Nephron (organoid): ENCODE measurements around the gene CSF1R.
A peak's percentile ranks its signal among the peaks of the same experiment; 100 is the strongest.

ENCODE experiments used
- H3K27ac Mint-ChIP-seq, 3 experiments: 2 replicates each; pipeline ENCODE4 v1.8.0; 2020; ENCODE audit warnings: mixed read lengths in 3 of 3, mild to moderate bottlenecking in 2 of 3, moderate library complexity in 1 of 3
- H3K27me3 Mint-ChIP-seq: 2 replicates; pipeline ENCODE4 v1.8.0; 2021; ENCODE audit warnings: low read depth, mild to moderate bottlenecking, moderate library complexity, mixed read lengths
- H3K36me3 Mint-ChIP-seq: 2 replicates; pipeline ENCODE4 v1.8.0; 2020; ENCODE audit warnings: low read depth, mixed read lengths
- H3K4me1 Mint-ChIP-seq: 2 replicates; pipeline ENCODE4 v1.8.0; 2020; ENCODE audit warnings: mixed read lengths
- H3K4me3 Mint-ChIP-seq, 3 experiments: 2 replicates each; pipeline ENCODE4 v1.8.0; 2020; ENCODE audit warnings: mild to moderate bottlenecking in 3 of 3, mixed read lengths in 3 of 3, moderate library complexity in 2 of 3
- H3K9me3 Mint-ChIP-seq: 2 replicates; pipeline ENCODE4 v1.8.0; 2020; ENCODE audit warnings: mixed read lengths
- CTCF ChIP-seq, 3 experiments: fragments of 200-600 bp; sonication (generic); IDR thresholded peaks; one replicate each; pipeline ENCODE4 v1.5.0; 2021; ENCODE audit warnings: antibody characterized with exemption in 3 of 3; ENCODE audit not compliant: unreplicated experiment in 3 of 3

The CSF1R gene

GRCh38 chr5:150043657-150044328 is 42.6 kb downstream of the CSF1R start:
- H3K4me3 Mint-ChIP-seq, result no peak overlapping the region
- peaks cover 32% of the 10 kb centered on the region for H3K4me1 Mint-ChIP-seq
- TF ChIP-seq CTCF (IDR thresholded peaks at IDR 0.05; ENCODE audit: unreplicated experiment in 3 of 3), result no peak
- H3K36me3 Mint-ChIP-seq, result peaks cover 59% of the 10 kb centered on the region
- no peaks in the 10 kb centered on the region for H3K9me3 Mint-ChIP-seq
- H3K27me3 Mint-ChIP-seq, result no peaks in the 10 kb centered on the region
- peak overlapping the region; percentile 56 to 87 (median 81) for H3K27ac Mint-ChIP-seq

GRCh38 chr5:150042459-150042858 is 43.9 kb downstream of the CSF1R start:
- Mint-ChIP-seq H3K9me3 (no peaks in the 10 kb centered on the region), H3K4me3 (no peak overlapping the region), H3K27ac (peak overlapping the region in 1 of 3 experiments; percentile 87), H3K27me3 (no peaks in the 10 kb centered on the region), H3K36me3 (peaks cover 69% of the 10 kb centered on the region), H3K4me1 (peaks cover 37% of the 10 kb centered on the region)
- TF ChIP-seq CTCF (IDR thresholded peaks at IDR 0.05; ENCODE audit: unreplicated experiment in 3 of 3), result no peak

GRCh38 chr5:150038547-150038946 is 47.8 kb downstream of the CSF1R start:
- Mint-ChIP-seq H3K4me1 (peaks cover 20% of the 10 kb centered on the region), H3K27ac (peak overlapping the region in 1 of 3 experiments; percentile 26), H3K27me3 (no peaks in the 10 kb centered on the region), H3K4me3 (no peak overlapping the region), H3K36me3 (peaks cover 74% of the 10 kb centered on the region), H3K9me3 (no peaks in the 10 kb centered on the region)
- no peak for TF ChIP-seq CTCF (IDR thresholded peaks at IDR 0.05; ENCODE audit: unreplicated experiment in 3 of 3)

GRCh38 chr5:150036513-150036912 is 49.8 kb downstream of the CSF1R start:
- peaks cover 6% of the 10 kb centered on the region for H3K4me1 Mint-ChIP-seq
- no peaks in the 10 kb centered on the region for H3K27me3 Mint-ChIP-seq
- no peak overlapping the region for H3K27ac Mint-ChIP-seq
- peaks cover 72% of the 10 kb centered on the region for H3K36me3 Mint-ChIP-seq
- no peaks in the 10 kb centered on the region for H3K9me3 Mint-ChIP-seq
- H3K4me3 Mint-ChIP-seq, result no peak overlapping the region
- no peak for TF ChIP-seq CTCF (IDR thresholded peaks at IDR 0.05; ENCODE audit: unreplicated experiment in 3 of 3)

DNA sequence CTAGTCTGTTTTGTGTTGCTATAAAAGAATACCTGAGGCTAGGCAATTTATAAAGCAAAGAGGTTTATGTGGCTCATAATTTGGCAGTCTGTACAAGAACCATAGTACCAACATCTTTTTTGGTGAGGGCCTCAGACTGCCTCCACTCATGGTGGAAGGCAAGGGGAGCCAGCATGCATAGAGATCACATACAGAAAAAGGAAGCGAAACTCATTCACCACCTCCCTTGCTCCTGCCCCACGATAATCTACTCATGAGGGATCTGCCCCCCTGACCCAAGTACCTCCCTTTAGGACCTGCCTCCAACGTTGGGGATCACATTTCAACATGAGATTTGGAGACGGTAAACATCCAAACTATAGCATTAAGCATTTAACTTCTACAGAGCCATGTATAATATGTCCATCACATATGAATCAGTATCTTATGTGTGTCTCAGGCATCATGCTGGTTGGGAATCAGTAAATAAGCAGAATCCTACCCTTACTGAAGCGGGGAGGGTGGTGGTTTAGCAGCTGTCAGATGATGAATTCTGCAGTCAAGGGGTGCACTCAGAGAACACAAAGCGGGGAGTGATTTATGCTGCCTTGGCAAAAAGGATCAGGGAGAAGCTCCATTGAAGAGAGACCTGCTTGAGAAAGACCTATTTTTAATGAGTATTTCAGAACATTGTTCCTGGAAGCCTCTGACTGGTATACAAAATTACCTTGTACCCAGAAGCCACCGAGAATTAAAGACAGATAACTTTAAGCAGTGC is 51.0 kb downstream of the CSF1R start:
- Mint-ChIP-seq H3K4me1 (peaks cover 6% of the 10 kb centered on the region), H3K36me3 (peaks cover 69% of the 10 kb centered on the region)

More for the DNA sequence above, 51.0 kb downstream of the CSF1R start:
- Mint-ChIP-seq H3K9me3 (no peaks in the 10 kb centered on the region), H3K4me3 (no peak overlapping the region), H3K27me3 (no peaks in the 10 kb centered on the region), H3K27ac (no peak overlapping the region)
- no peak for TF ChIP-seq CTCF (IDR thresholded peaks at IDR 0.05; ENCODE audit: unreplicated experiment in 3 of 3)
